Raji (cell line): ENCODE measurements around the gene TMX2.

ENCODE experiments used
- POLR2A ChIP-seq: IDR thresholded peaks from 2 replicates; pipeline ENCODE4 v1.6.1; 2011; ENCODE audit warnings: low read depth, low read length, control low read depth; ENCODE audit not compliant: insufficient read depth

TMX2 gene

GRCh38 chr11:57751676-57752253, 39.4 kb downstream of the TMX2 start, which contains the start of gene BTBD18:
BTBD18 (minus strand) TSS chr11:57751819; CDS start chr11:57751188, 631 bp downstream.
- no peak for TF ChIP-seq POLR2A

GRCh38 chr11:57752954-57753353, 40.6 kb downstream of the TMX2 start:
- no peak for TF ChIP-seq POLR2A

GRCh38 chr11:57758174-57758573, 45.8 kb downstream of the TMX2 start:
- TF ChIP-seq POLR2A = no peak

GRCh38 chr11:57761301-57762234, 49.2 kb downstream of the TMX2 start, which contains the start of gene CTNND1:
CTNND1 (plus strand) TSS chr11:57761802; CDS start chr11:57791479, 29,677 bp downstream.
- no peak for TF ChIP-seq POLR2A

- no peak for TF ChIP-seq POLR2A
Measured at GRCh38 chr11:57762235-57762861, 50.0 kb downstream of the TMX2 start.

GRCh38 chr11:57763568-57763967, 51.2 kb downstream of the TMX2 start:
- no peak for TF ChIP-seq POLR2A

GRCh38 chr11:57764021-57764420, 51.6 kb downstream of the TMX2 start:
- no peak for TF ChIP-seq POLR2A

GRCh38 chr11:57764566-57764965, 52.2 kb downstream of the TMX2 start:
- TF ChIP-seq POLR2A = no peak

GRCh38 chr11:57764972-57765371, 52.6 kb downstream of the TMX2 start:
- no peak for TF ChIP-seq POLR2A

- no peak for TF ChIP-seq POLR2A
Measured at GRCh38 chr11:57770793-57771192, 58.4 kb downstream of the TMX2 start.

GRCh38 chr11:57771365-57771764, 59.0 kb downstream of the TMX2 start:
- TF ChIP-seq POLR2A = no peak

GRCh38 chr11:57772562-57772961, 60.2 kb downstream of the TMX2 start:
- TF ChIP-seq POLR2A = no peak

- no peak for TF ChIP-seq POLR2A
Measured at GRCh38 chr11:57773026-57773598, 60.7 kb downstream of the TMX2 start.

GRCh38 chr11:57775491-57775890, 63.1 kb downstream of the TMX2 start:
- TF ChIP-seq POLR2A = no peak

- TF ChIP-seq POLR2A = no peak
Measured at GRCh38 chr11:57776031-57776521, 63.7 kb downstream of the TMX2 start.
